Measurements from ENCODE around the gene PTPRN2.
"Not testable (repeated sequence)": the region's sequence is repeated elsewhere in the genome, so short reads cannot be mapped to it uniquely, and the experiment has no call there.

PTPRN2 gene

DNA sequence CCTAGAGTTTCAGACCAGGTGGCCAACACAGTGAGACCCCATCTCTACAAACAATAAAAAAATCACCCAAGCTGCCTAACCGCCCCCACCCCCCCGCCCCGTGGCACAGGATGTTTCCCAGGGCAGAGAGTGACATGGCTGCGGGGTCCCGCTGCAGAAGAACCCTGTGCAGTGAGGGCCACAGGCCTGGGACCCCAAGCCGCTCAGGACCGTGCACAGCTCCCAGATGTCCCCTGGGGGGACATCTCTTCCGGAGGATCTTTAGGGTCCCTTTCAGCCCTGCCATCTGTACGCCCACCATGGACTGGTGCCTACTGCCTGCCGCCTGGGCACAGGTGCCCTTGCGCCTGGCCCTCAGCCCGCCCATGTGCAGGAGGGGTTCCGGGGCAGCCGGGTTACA is 877.2 kb downstream of the PTPRN2 start:
- no peak for DNase-seq

DNA sequence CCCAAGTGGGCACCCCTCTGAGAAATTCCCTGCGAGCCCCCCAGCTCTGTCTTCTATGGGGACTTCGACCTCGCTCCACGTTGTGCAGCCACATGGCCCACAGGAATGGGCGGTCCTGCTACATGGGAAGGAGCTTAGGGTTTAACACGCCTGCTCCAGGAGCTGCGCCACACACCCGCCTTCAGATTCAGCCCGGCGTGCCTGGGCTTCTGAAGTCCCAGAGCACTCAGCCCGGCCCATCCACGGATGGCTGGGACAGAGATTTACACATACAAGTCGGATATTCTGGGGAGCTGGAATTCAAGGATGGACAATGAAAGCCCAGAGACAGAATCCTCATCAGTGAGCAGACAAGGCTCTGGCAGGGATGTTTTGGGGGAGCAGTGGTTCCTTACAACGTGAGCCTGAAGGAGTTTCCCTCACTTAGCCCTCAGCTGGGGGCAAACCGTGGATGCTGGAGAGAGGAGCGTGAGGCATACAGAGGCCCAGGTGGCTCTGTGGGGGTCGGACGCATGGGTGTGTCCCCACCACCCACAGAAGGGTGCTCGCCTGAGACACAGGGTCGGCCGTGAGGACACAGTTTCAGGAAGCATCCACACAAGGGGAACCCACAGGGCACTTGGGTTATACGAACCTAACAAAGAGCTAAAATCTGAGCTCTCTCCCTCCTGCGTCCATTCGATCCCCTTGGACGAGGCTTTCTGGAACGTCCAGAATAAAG is 877.9 kb downstream of the PTPRN2 start:
- no peak for DNase-seq

DNA sequence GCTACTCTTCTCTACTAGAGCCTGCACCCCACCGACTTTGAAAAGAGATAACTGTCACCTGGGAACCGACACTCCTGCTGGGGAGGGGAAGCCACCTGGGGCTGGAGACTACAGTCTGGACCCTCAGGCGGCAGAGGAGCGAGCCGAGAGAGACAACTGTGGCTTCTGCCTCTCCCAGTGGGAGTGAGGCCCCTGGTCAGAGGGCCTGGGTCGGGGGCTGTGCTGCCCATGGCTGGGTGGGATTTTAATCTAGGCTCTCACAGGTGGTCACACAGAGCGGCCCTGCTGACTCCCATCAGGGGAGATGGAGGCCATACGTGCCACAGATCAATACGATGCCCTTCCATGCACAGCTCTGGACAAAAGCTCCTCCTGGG is 878.7 kb downstream of the PTPRN2 start:
- DNase-seq = no peak

DNA sequence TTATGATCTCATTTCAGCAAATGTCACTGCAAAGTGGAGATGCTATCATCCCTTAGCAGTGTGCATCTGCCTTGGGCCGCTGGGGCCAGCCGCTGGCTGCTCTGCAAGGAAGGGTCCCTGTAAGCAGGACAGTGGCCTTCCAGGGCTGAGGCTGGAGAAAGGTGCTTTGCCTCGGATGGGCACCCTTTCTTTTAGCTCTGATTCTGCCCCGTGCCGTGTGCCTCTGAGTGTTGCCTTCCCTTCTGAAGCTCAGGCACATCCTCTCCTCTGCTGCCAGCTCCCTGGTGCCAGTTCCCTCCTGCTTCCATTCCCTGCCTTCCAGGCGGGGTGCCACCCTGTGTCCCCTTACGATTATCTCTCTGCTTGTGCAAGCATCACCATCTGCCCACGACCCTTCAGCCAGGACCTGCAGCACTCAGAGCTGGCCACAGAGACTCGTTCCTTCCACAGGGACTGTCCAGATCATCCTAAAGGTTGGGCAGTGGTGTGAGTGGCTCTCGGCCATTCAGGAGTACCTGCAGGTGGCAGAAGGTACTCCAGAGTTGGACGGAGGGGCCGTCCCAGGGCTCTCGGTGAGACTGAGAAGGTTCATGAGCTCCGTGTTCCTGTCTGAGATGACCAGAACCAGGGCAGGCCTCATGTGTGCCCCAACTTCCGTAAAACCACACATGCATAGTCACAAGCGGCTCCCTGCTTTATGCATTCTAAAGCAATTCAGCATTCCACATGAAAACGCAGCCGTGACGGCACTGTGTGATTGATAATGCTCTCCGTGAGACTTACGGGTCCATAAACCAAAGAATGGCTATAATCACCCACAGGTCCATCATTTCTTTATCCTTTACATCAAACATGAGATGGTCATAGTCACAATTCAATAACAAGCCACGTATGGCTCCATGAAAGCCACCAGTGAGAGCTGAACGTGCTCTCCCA is 879.4 kb downstream of the PTPRN2 start:
- DNase-seq = no peak

DNA sequence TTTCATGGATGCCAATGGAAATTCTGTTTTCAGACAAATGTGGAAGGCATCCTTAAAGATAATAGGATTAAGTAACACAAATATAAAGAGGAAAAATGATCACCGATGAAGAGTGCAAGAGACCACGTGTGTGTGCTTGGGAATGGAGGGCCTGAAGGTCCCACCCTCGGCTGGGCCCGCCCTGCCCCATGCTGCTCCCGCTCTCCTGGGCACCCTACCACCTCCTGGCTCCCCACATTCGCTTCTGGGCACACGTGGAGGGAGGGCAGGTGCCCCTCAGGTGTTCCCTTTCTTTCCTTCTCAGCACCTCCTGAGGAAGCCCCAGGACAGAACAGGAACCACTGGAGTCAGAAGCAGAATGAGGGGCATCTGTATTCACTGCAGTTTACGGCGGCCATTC is 883.3 kb downstream of the PTPRN2 start:
- DNase-seq = no peak

DNA sequence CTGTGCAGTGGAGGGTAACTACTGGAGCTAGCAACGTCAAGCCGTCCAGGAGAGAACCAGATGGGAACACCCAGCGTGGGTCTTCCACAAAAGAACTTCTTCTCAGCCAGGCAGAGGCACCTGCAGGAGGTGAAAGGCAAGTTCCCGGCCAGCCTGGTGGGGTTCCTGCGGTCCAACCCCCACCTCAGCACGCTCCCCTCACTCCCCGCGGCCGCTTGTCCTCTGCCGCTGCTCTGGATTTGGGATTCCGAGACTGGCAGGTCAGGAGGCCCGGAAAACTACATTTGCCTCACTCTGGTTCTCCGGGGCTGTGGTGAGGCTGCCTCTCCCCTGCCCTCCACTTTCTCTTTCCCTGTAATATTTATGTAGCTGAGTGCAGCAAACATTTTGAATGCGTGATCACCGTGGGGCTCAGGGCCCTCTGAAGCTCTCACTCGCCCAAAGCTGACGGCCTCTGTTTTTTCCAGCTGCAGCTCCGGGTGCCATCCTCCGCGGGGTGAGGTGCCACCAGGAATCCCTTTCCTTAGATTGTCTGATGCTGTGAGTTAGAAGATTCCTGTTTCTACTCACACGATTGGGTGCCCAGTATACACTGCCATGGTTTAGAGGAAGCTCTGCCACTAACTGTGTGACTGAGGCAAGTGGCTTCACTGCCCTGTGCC is 884.0 kb downstream of the PTPRN2 start:
- DNase-seq = no peak

DNA sequence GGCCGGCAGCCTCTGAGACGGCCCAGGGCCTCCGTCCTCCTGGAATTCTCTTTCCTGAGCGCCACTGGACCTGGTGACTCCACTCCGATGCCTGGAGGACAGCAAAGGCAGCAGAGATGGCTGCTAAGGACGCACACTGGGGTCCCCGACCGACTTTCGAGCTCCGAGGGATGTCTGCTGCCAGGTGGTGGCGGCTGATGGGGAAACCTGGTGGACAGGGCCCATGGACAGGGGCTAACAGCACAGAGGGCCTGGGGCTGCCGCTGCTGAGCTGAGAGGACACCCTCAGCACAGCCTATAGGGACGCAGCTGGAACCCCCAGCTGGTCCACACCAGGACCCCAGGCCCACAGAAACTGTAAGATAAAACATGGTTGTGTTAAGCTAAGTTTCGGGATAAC is 884.5 kb downstream of the PTPRN2 start:
- no peak for DNase-seq

DNA sequence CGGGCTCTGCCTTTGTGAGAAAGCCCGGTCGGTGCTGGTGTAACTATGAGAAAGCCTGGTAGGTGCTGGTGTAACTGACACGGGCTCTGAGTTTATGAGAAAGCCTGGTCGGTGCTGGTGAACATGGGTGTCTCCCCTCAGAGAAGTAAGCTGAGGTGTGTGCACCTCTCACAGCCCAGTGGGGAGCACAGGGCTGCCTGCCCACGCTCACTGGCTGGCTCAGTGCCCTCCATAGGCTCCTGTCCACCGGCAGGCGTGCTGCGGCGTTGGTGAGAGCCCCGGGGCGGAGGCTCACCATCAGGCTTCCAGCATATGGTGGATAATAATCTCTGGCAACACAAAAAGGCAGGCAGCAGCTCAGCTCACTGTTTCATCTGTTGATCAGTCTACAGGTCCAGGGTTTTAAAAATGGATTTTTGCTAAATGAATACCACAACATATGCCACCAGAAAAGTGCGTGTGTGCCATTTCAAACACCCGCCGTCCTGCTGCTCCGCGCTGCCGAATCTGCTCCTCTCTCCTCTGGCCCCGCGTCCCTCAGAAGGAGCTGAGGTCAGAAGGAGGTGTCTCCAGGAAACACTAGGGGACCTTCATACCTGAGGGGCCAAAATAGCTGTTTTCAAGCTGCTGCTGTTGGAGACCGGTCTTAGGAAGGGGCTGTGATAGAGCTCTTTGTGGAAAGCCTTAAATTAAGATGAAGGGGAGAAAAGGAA is 885.2 kb downstream of the PTPRN2 start:
- DNase-seq = no peak

DNA sequence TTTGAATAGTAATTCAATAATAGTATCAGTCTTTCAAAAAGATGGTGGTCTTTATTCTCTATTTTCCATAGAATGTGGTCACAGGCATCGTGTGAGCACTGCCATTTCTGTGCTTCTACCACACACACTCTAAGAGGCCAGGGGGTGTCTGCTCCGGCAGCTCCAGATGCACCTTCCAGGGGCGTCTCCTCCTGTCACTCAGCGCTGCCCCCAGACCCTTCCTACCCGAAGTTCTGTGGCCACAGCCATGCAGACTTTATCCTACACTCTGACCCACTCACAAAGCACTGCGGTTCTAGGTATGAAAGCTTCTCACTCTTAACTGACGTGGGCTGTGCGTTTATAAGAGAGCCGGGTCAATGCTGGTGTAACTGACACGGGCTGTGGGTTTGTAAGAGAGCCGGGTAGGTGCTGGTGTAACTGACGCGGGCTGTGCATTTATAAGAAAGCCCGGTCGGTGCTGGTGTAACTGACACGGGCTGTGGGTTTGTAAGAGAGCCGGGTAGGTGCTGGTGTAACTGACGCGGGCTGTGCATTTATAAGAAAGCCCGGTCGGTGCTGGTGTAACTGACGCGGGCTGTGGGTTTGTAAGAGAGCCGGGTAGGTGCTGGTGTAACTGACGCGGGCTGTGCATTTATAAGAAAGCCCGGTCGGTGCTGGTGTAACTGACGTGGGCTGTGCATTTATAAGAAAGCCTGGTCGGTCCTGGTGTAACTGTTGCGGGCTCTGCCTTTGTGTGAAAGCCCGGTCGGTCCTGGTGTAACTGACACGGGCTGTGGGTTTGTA is 886.0 kb downstream of the PTPRN2 start:
- DNase-seq = not testable (repeated sequence)

DNA sequence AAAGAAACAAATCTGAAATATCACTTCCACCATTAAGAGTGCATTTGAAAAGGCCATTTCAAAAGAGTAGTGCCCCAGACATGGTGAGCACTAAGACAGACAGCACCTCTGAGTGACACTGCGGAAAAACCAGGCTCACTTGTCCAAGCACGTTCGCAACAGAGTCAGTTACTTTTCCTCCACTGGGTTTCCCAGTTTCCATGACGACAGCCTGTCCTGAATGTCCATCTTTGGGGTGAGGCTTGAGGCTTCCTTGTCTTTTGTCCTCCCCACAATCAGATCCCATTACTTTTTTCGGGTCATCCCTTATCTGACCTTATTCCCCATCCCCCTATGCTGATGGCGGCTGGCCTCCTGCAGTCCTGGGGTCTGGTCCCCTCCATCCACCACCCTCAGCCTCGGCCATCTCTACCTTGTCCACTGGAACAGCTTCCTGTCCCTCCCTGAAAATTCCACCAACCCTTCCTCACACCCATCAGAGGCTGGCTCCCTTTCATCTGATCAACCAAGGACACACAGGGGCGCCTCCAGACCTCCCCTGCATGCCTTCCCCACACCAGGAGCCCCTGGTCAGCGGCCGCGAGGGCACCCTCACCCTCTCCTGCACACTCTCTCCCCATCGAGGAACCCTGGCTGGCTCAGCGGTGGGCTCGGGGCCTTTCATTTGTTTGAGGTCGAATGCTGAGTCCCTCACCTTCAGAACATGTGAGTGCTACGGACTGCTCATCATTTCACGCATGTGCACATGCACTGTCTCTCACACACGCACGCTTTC is 887.2 kb downstream of the PTPRN2 start:
- DNase-seq = no peak

DNA sequence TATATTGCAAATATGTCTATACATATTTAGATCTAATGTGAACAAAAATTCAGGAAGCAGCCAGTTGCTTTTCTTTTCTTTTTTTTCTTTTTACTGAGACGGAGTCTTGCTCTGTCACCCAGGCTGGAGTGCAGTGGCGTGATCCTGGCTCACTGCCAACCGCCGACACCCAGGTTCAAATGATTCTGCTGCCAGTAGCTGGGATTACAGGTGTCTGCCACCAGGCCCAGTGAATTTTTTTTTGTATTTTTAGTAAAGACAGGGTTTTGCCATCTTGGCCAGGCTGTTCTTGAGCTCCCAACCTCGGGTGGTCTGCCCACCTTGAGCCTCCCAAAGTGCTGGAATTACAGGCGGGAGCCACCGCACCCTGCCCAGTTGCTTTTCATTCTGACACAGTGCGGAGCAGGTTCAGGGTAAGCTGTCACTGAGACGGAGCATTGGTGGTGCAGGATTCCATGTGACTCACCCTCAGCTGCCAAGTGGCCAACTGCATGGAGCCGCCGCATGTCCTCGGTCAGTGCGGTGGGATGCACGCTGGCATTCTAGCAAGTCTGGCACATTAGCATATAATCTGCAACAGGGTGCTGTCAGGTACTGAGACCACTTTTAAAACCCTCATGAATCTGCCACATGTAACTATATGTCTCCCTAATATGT is 888.1 kb downstream of the PTPRN2 start:
- DNase-seq = no peak

DNA sequence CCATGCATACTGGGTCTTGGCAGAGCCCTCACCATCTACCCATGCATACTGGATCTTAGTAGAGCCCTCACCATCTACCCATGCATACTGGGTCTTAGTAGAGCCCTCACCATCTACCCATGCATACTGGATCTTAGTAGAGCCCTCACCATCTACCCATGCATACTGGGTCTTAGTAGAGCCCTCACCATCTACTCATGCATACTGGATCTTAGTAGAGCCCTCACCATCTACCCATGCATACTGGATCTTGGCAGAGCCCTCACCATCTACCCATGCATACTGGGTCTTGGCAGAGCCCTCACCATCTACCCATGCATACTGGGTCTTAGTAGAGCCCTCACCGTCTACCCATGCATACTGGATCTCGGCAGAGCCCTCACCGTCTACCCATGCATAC is 890.3 kb downstream of the PTPRN2 start:
- not testable (repeated sequence) for DNase-seq

DNA sequence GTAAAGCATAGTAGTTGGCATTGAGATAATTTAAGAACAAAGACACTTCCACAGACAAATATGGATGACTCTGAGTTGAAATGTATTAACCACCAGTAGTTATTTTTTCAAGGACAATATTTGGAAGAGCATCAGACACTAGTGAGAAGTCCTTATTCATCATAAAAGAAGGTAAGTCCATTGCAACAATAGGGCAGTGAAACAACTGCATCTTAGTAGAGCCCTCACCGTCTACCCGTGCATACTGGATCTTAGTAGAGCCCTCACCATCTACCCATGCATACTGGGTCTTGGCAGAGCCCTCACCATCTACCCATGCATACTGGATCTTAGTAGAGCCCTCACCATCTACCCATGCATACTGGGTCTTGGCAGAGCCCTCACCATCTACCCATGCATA is 892.0 kb downstream of the PTPRN2 start:
- not testable (repeated sequence) for DNase-seq

DNA sequence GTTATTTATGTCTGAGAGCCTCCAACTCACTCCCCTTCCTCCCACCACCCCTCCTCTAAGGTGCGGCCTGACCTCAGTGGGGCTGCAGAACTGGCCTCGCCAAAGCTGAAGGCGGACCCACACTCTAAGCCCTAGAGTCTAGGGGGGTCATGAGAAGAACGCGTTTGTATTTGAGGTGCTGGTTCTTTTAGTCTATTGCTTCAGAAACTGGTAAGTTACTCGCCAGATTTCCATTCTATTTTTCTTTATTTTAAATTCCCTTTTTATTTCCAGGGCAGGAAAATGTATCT is 893.3 kb downstream of the PTPRN2 start:
- DNase-seq = no peak

DNA sequence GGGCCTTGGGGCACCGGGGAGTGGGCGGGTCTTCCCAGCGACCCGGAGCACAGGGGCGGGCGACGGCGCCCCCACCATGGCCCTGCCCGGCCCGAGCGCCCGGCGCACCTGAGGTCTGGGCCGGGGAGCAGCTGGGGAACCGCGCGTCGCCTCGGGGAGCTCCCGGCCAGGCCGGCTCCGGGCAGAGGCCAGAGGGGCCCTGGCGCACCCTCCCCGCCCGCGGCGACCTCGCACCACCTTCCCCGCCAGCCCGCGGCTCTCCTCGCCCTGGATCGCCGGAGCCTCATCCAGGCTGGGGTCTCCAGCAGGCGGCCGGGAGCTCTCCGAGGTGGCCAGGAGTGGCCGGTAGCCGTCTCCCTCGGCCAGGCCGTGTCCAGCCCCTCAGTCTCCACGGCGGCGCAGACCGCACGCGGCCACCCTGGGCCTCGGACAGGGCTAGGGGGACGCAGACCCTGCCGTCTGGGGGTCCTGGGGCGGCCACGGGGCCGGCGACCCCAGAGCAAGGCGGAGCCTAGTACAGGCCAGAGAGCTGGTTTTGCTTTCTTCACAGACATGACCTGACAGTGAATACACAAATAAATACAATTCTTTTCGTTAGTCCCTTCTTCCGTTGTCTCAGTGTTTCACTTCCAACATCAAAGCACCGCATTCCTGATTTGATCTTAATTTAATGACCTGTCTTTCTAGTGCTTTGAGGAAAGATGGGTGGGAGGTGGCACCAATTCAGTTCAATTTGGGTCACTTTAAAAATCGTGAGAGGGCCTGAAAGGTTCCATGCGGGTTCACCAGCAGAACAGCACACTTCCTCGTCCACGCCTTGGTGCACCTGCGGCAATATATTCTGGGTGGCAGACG is 893.9 kb downstream of the PTPRN2 start:
- DNase-seq = no peak

DNA sequence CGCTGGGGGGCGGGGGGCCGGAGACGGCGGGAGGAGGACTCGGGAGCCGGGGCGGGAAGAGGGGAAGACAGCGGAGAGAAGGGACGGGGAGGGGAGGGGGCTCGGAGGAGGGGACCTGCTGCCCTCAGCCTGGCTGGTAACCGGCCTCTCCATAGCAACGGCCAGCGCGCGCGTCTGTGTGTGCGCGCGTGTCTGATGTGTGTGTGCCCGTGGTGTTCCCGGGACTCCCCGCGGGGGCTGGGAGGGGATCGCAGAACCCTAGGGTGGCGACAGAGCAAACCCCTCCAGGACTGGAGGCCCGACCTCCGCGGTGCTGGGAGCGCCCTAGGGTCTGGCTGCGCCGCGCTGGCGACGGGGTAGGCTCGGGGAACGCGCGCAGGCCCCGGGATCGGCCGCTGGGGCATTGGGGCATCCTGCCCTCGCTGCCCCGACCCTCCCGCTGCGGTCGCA is 894.5 kb downstream of the PTPRN2 start:
- DNase-seq = no peak

DNA sequence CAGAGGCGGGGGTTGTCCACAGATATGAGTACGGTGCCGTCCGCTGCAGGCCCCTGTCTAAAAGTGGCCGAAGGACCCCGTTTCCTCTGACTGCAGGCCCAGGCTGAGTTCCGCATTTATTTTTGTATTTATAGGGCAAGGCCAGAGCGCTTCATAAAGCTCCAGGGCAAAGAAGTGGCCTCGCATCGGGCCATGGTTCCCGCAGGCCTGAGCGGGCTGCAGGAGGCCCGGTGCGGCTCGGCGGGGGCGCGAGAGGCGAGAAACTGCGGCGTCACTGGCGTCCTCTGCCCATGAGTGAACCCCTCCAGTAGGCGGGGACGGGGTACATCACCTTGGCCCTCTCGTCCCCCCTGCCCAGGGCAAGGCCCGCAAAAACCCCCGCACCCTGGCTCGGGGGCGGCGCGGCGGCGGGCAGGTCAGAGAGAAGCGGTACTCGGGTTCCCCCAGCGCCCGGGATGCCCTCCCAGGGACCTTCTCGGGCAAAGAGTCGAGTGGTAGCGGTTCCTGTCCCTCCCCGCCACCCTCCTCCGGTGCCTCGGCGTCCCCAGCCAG is 895.1 kb downstream of the PTPRN2 start:
- DNase-seq = no peak

DNA sequence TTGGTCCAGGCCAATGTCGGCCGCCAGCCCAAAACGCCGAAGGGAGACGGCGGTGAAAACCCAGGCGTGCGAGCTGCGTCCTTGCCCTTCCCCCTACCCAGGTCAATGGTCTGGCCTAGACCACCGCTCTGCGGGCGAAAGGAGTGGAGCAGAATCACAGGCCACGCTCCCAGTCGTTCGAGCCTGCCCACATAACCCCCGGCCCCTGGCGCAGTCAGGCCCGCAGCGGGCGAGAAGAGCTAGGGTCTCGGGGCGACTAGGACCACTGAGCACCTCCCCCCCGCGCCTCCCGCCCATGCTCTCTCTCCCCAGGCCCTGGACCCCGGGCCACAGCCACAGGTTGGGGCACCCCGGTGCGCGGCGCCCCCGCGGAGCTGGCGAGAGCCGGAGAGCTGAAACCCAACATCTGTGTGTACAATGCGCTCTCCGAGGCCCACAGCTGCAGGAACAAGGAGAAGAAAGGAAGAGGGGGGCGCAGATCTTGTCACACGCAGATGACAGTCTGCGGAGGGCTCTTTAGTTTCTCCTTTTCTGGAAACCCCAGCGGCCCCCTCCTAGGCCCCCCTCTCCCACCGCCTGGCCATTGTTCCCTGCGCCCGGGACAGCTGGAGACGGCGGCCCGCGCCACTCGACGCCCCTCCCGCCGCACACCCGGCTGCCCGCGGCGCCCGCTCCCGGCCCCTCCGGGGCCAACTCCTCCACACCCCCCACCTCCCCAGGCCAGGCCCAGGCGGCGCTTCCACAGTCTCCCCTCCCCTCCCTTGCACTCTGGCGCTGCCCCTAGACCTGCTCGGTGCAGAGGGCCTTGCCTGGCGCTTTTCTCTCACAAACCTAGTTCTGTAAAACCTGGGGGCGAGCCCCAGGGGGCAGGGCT is 895.8 kb downstream of the PTPRN2 start:
- DNase-seq = peak; percentile 69

All from NCI-H510A (cell line).